ENCODE data around the gene GPRC5B. TPM values are rescaled to one million over a fixed set of nuclear protein-coding genes. Genes with fewer than 3 reads are reported as not detected.

GPRC5B gene
- total and polyA plus RNA-seq, 3 donors from 2014 or later, result 144 to 303 (median 195) TPM

- H3K27ac ChIP-seq, result no peak overlapping the region
- no peak overlapping the region for H3K4me3 ChIP-seq
- no peak for TF ChIP-seq CTCF (IDR thresholded peaks at IDR 0.05)
- TF ChIP-seq POLR2A (IDR thresholded peaks at IDR 0.05), result no peak
- no peaks in the 10 kb centered on the region for H3K36me3 ChIP-seq (ENCODE audit: low read depth, missing control alignments)
- 93 to 95% methylated on average over 12 of the region's 12 CpGs for WGBS, 2 donors
- no peak for DNase-seq
- intact Hi-C loops (cut with DNase I; ENCODE audit: low total_unique reads), result no loop called here
- no peaks in the 10 kb centered on the region for H3K27me3 ChIP-seq
- H3K4me1 ChIP-seq, result no peaks in the 10 kb centered on the region
- no peaks in the 10 kb centered on the region for H3K9me3 ChIP-seq
Observed at GRCh38 chr16:19892902-19893301, 8.3 kb upstream of the GPRC5B start.

DNA sequence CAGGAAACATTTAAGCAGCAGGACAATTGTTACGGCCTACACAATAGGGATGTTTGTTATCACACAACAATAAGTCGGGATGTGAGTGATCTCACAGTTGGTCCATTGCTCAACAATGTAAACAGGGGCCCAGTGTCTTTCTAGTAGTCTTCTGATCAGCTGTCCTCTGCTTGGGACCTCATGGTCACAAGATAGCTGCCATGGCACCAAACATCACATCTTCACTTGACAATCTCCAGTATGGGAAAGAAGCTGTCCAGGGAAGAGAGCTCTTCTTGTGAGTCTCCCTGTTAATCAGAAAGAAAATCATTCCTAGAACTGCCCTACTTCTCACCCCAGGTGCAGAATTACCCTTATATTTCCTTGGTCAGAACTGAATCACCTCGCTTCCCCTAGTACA lies 6.3 kb upstream of the GPRC5B start:
- no peak overlapping the region for H3K4me3 ChIP-seq
- no peaks in the 10 kb centered on the region for H3K9me3 ChIP-seq
- no peak for DNase-seq
- no peak overlapping the region for H3K27ac ChIP-seq
- intact Hi-C loops (cut with DNase I; ENCODE audit: low total_unique reads), result no loop called here
- no peaks in the 10 kb centered on the region for H3K36me3 ChIP-seq (ENCODE audit: low read depth, missing control alignments)
- TF ChIP-seq POLR2A (IDR thresholded peaks at IDR 0.05) (no peak), CTCF (IDR thresholded peaks at IDR 0.05) (no peak)
- WGBS, 2 donors, result 82 to 88% methylated on average over 3 of the region's 3 CpGs
- H3K27me3 ChIP-seq, result no peaks in the 10 kb centered on the region
- H3K4me1 ChIP-seq, result peaks cover 4% of the 10 kb centered on the region

- TF ChIP-seq POLR2A (IDR thresholded peaks at IDR 0.05), result no peak
- TF ChIP-seq CTCF (IDR thresholded peaks at IDR 0.05), result no peak
- no peak overlapping the region for H3K4me3 ChIP-seq
- H3K27me3 ChIP-seq, result no peaks in the 10 kb centered on the region
- no peaks in the 10 kb centered on the region for H3K9me3 ChIP-seq
- intact Hi-C loops (cut with DNase I; ENCODE audit: low total_unique reads), result loop anchor here (5.0 kb wide), 1 partner anchor 287 kb away; no protein-coding TSS in a partner anchor
- 76 to 93% methylated on average over 3 of the region's 3 CpGs for WGBS, 2 donors
- no peak overlapping the region for H3K27ac ChIP-seq
- H3K36me3 ChIP-seq (ENCODE audit: low read depth, missing control alignments), result no peaks in the 10 kb centered on the region
- DNase-seq, result no peak
- peaks cover 13% of the 10 kb centered on the region for H3K4me1 ChIP-seq
Observed at GRCh38 chr16:19888834-19889233, 4.2 kb upstream of the GPRC5B start.

GRCh38 chr16:19886073-19886941 lies 1.7 kb upstream of the GPRC5B start:
- TF ChIP-seq POLR2A (IDR thresholded peaks at IDR 0.05), result no peak
- peak; percentile 99 to 100 (median 99) for TF ChIP-seq CTCF (IDR thresholded peaks at IDR 0.05)
- H3K27ac ChIP-seq, result no peak overlapping the region
- H3K9me3 ChIP-seq, result no peaks in the 10 kb centered on the region
- H3K4me1 ChIP-seq, result peaks cover 22% of the 10 kb centered on the region
- WGBS, 2 donors, result 6 to 7% methylated on average over 19 to 20 of the region's 20 CpGs
- H3K4me3 ChIP-seq, result peak overlapping the region in 1 of 2 donors; percentile 93
- H3K27me3 ChIP-seq, result no peaks in the 10 kb centered on the region
- intact Hi-C loops (cut with DNase I; ENCODE audit: low total_unique reads), result loop anchor here (5.0 kb wide), 1 partner anchor 284 kb away; no protein-coding TSS in a partner anchor
- DNase-seq, result peak; percentile 90
- no peaks in the 10 kb centered on the region for H3K36me3 ChIP-seq (ENCODE audit: low read depth, missing control alignments)
